Right lobe of liver (tissue), 4 donors: Measurements from ENCODE around the gene JUNB.

Experiments
- POLR2A ChIP-seq: fragments of 450-650 bp; IDR thresholded peaks from one replicate; pipeline ENCODE4 v1.6.1; 2017; ENCODE audit warnings: antibody characterized with exemption, mild to moderate bottlenecking
- TF ChIP-seq, protein P1 (sequence below), 4 donors: fragments of 200-600 bp in 3 of 4; fragments of 450-650 bp in 1 of 4; IDR thresholded peaks; one replicate each; pipeline versions ENCODE4 v1.5.1 to v1.8.0; 2016 to 2022; ENCODE audit warnings: antibody characterized with exemption in 4 of 4, mild to moderate bottlenecking in 2 of 4
- donor health status: DM: no; HTN: no; CAD: no.
- donor health status: DM: no; HTN: no; CAD: no.
- donor health status: DM: no; HTN: yes; CAD: no.

- TF ChIP-seq, protein P1, sequence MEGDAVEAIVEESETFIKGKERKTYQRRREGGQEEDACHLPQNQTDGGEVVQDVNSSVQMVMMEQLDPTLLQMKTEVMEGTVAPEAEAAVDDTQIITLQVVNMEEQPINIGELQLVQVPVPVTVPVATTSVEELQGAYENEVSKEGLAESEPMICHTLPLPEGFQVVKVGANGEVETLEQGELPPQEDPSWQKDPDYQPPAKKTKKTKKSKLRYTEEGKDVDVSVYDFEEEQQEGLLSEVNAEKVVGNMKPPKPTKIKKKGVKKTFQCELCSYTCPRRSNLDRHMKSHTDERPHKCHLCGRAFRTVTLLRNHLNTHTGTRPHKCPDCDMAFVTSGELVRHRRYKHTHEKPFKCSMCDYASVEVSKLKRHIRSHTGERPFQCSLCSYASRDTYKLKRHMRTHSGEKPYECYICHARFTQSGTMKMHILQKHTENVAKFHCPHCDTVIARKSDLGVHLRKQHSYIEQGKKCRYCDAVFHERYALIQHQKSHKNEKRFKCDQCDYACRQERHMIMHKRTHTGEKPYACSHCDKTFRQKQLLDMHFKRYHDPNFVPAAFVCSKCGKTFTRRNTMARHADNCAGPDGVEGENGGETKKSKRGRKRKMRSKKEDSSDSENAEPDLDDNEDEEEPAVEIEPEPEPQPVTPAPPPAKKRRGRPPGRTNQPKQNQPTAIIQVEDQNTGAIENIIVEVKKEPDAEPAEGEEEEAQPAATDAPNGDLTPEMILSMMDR (IDR thresholded peaks at IDR 0.05), result no peak
- TF ChIP-seq POLR2A, result no peak
Observed at GRCh38 chr19:12799742-12800465, 8.6 kb downstream of the JUNB start.
